K562 (cell line): ENCODE results near the gene KAT6B.

Source experiments
- ATF7 ChIP-seq: fragments of 450-650 bp; IDR thresholded peaks from 2 replicates; pipeline ENCODE4 v1.7.1; 2014; ENCODE audit warnings: mild to moderate bottlenecking, moderate library complexity
- ELF1 ChIP-seq: fragments of 200-800 bp; sonication (Bioruptor generic); IDR thresholded peaks from 2 replicates; pipeline ENCODE4 v1.6.1; 2016; ENCODE audit warnings: missing genetic modification characterization, missing compliant biosample characterization
- EZH2 ChIP-seq: IDR thresholded peaks from 2 replicates; pipeline ENCODE4 v1.6.1; 2012; ENCODE audit warnings: low read depth, mild to moderate bottlenecking, inconsistent platforms, low read length, borderline replicate concordance
- JUND ChIP-seq, 2 experiments: IDR thresholded peaks; 2 replicates in 1 of 2; 3 replicates in 1 of 2; pipeline ENCODE4 v1.6.1; 2011; ENCODE audit warnings: borderline replicate concordance in 2 of 2, low read depth in 2 of 2, low read length in 2 of 2, improper control_type of control experiment in 1 of 2, missing biosample characterization in 1 of 2, missing genetic modification characterization in 1 of 2, missing genetic modification reagents in 1 of 2
- MBD2 ChIP-seq: sonication (generic); IDR thresholded peaks from 2 replicates; pipeline ENCODE4 v1.6.1; 2016; ENCODE audit warnings: low read depth, borderline replicate concordance
- MXI1 ChIP-seq: IDR thresholded peaks from 2 replicates; pipeline ENCODE4 v1.6.1; 2011; ENCODE audit warnings: low read depth, mild to moderate bottlenecking, improper control_type of control experiment, low read length
- TCF7L2 ChIP-seq: fragments of 150-350 bp; IDR thresholded peaks from 2 replicates; pipeline ENCODE4 v1.6.1; 2016; ENCODE audit warnings: low read depth, mild to moderate bottlenecking, low read length, moderate library complexity
- ZNF274 ChIP-seq: IDR thresholded peaks from 2 replicates; pipeline ENCODE4 v1.6.1; 2011; ENCODE audit warnings: low read depth, mild to moderate bottlenecking, low read length, moderate library complexity, borderline replicate concordance
- ZNF445 ChIP-seq: fragments of 250-450 bp; sonication (Bioruptor Pico); IDR thresholded peaks from 2 replicates; pipeline ENCODE4 v1.4.0; 2020; ENCODE audit warnings: low read depth, mild to moderate bottlenecking, moderate library complexity
- TF ChIP-seq, protein P1 (sequence below): fragments of 450-650 bp; formaldehyde crosslinking; IDR thresholded peaks from 2 replicates; pipeline ENCODE4 v1.4.0; 2020; ENCODE audit warnings: mild to moderate bottlenecking, moderate library complexity
- TF ChIP-seq, protein P2 (sequence below): fragments of 450-650 bp; formaldehyde crosslinking; IDR thresholded peaks from 2 replicates; pipeline ENCODE4 v1.4.0; 2020; ENCODE audit warnings: mild to moderate bottlenecking, moderate library complexity
- TF ChIP-seq, protein P3 (sequence below), 3 experiments: IDR thresholded peaks in 2 of 3; conservative IDR thresholded peaks in 1 of 3; 2 replicates each; pipeline ENCODE4 v1.5.1; 2011 to 2012; ENCODE audit warnings: low read length in 3 of 3, mild to moderate bottlenecking in 3 of 3, control low read depth in 2 of 3, improper control_type of control experiment in 1 of 3, inconsistent platforms in 1 of 3, low read depth in 1 of 3, mixed read lengths in 1 of 3, moderate library complexity in 1 of 3; ENCODE audit not compliant: insufficient read depth in 2 of 3

DNA sequence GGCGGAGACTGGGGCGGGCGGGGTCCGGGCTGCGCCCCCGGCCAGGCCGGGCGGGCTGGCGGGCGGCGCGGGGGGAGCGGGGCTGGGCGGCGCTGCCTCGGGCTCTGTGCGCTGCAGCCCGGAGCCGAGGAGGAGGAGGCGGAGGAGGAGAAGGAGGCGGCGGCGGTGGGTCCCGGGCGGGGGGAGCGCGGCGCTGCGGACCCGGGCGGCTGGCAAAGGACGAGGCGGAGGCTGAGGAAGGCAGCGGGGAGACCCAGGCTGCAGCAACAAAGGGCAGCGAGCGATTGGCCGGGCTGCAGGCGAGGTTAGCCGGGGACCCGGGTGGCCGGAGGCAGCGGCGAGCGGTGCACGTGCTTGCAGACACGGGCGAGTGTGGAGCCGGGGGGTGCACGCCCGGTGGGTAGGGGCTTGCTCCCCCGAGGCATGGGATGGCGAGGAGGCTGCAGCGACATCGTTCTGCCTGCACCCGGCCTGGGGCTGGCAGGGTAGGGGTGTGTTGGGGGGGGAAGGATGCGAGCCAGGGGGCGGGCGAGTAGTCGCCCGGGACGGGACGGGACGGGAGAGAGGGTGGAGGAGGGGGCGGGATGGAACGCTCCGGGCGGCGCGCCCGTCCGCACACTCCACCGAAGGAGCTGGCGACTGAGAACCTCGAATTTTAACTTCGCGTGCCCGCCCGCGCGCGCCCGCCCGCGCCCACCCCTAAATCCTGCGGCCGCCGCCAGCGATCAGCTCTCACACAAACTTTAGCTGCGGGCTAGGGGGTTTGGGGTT, 844 bp upstream of the KAT6B start:
- TF ChIP-seq, protein P1, sequence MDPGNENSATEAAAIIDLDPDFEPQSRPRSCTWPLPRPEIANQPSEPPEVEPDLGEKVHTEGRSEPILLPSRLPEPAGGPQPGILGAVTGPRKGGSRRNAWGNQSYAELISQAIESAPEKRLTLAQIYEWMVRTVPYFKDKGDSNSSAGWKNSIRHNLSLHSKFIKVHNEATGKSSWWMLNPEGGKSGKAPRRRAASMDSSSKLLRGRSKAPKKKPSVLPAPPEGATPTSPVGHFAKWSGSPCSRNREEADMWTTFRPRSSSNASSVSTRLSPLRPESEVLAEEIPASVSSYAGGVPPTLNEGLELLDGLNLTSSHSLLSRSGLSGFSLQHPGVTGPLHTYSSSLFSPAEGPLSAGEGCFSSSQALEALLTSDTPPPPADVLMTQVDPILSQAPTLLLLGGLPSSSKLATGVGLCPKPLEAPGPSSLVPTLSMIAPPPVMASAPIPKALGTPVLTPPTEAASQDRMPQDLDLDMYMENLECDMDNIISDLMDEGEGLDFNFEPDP = no peak
- TF ChIP-seq ZNF274 (no peak), MXI1 (no peak), ZNF445 (no peak), ATF7 (no peak), TCF7L2 (no peak), JUND (IDR thresholded peaks at IDR 0.05; ENCODE audit: borderline replicate concordance, low read depth, low read length) (no peak), JUND (tag; IDR thresholded peaks at IDR 0.05; ENCODE audit: borderline replicate concordance, low read depth, low read length) (no peak), MBD2 (no peak), ELF1 (no peak), EZH2 (no peak)
- TF ChIP-seq, protein P2, sequence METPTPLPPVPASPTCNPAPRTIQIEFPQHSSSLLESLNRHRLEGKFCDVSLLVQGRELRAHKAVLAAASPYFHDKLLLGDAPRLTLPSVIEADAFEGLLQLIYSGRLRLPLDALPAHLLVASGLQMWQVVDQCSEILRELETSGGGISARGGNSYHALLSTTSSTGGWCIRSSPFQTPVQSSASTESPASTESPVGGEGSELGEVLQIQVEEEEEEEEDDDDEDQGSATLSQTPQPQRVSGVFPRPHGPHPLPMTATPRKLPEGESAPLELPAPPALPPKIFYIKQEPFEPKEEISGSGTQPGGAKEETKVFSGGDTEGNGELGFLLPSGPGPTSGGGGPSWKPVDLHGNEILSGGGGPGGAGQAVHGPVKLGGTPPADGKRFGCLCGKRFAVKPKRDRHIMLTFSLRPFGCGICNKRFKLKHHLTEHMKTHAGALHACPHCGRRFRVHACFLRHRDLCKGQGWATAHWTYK (CRISPR knock-in tag) = peak; percentile 67; the same call in 1 of the 2 replicates
- TF ChIP-seq, protein P3, sequence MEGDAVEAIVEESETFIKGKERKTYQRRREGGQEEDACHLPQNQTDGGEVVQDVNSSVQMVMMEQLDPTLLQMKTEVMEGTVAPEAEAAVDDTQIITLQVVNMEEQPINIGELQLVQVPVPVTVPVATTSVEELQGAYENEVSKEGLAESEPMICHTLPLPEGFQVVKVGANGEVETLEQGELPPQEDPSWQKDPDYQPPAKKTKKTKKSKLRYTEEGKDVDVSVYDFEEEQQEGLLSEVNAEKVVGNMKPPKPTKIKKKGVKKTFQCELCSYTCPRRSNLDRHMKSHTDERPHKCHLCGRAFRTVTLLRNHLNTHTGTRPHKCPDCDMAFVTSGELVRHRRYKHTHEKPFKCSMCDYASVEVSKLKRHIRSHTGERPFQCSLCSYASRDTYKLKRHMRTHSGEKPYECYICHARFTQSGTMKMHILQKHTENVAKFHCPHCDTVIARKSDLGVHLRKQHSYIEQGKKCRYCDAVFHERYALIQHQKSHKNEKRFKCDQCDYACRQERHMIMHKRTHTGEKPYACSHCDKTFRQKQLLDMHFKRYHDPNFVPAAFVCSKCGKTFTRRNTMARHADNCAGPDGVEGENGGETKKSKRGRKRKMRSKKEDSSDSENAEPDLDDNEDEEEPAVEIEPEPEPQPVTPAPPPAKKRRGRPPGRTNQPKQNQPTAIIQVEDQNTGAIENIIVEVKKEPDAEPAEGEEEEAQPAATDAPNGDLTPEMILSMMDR (IDR thresholded peaks at IDR 0.05 in 2 of 3, conservative IDR thresholded peaks at IDR 0.05 in 1 of 3; ENCODE audit: insufficient read depth in 2 of 3, low read depth in 1 of 3, low read length in 3 of 3) = no peak
